HCT116 (cell line): ENCODE data around the gene ACCS. TPM values are rescaled to one million over a fixed set of nuclear protein-coding genes. Genes with fewer than 3 reads are reported as not detected.

Experiments
- ATAC-seq: fragments of 200-7000 bp; cut with Tn5 transposase; 2 replicates; pipeline ENCODE4 v1.9.1; 2020; ENCODE audit warnings: mild to moderate bottlenecking, moderate library complexity
- BruUV-seq: library from RNA; stranded (reverse); fragments of 400-500 nt; replicated peaks from 2 replicates; lab custom pipeline; 2021; lab: Mats Ljungman, UMichigan
- CTCF ChIA-PET: fragments of 300-600 bp; sonication (Branson Sonifier 250); formaldehyde crosslinking; loops from one replicate; lab custom pipeline; 2021; ENCODE audit warnings: antibody characterized with exemption; lab: Charles Lee
- POLR2A ChIA-PET: fragments of 300-600, 350-600 bp; sonication (Branson Sonifier 250); formaldehyde crosslinking; loops from one replicate; lab custom pipeline; 2021; ENCODE audit warnings: antibody characterized with exemption; lab: Charles Lee
- RAD21 ChIA-PET, 2 experiments: fragments of 300-600 bp; sonication (Branson Sonifier 250); formaldehyde crosslinking; loops; one replicate each; lab custom pipeline; 2023; ENCODE audit warnings: low total read pairs in 2 of 2; ENCODE audit not compliant: uncharacterized antibody in 2 of 2, unreplicated experiment in 2 of 2, low non-redundant PET in 1 of 2; lab: Charles Lee
- DNase-seq: peaks from one replicate; pipeline ENCODE4 v3.0.0-alpha.2; 2010; ENCODE audit warnings: low read depth, low spot score
- H2AFZ ChIP-seq: fragments of 200-600 bp; shearing (Covaris generic), sonication (generic); 2 replicates; pipeline ENCODE4 v1.6.1; 2017; ENCODE audit warnings: low read depth, mixed run types, mixed read lengths, antibody characterized with exemption, low read length; ENCODE audit not compliant: poor library complexity, severe bottlenecking
- H3K27ac ChIP-seq: 2 replicates; pipeline ENCODE4 v1.5.1; 2012; ENCODE audit warnings: low read depth, low read length
- H3K27me3 ChIP-seq: fragments of 200-600 bp; sonication (generic); 2 replicates; pipeline ENCODE4 v1.6.1; 2016; ENCODE audit warnings: mixed run types, low read length, mixed read lengths; ENCODE audit not compliant: insufficient read depth
- H3K36me3 ChIP-seq, 2 experiments: fragments of 200-500 bp in 1 of 2; fragments of 200-600 bp in 1 of 2; sonication (Bioruptor generic) in 1 of 2; sonication (generic) in 1 of 2; 2 replicates each; pipeline versions ENCODE4 v1.5.1 to v1.6.1; 2014 to 2016; ENCODE audit warnings: low read length in 2 of 2, inconsistent platforms in 1 of 2, mixed read lengths in 1 of 2, mixed run types in 1 of 2; ENCODE audit not compliant: insufficient read depth in 2 of 2, control insufficient read depth in 1 of 2
- H3K4me1 ChIP-seq, 2 experiments: fragments of 200-600 bp in 1 of 2; sonication (generic) in 1 of 2; 2 replicates each; pipeline versions ENCODE4 v1.5.1 to v1.6.1; 2012 to 2017; ENCODE audit warnings: low read length in 2 of 2, inconsistent platforms in 1 of 2, mild to moderate bottlenecking in 1 of 2, mixed read lengths in 1 of 2, mixed run types in 1 of 2, moderate library complexity in 1 of 2; ENCODE audit not compliant: insufficient read depth in 2 of 2, control insufficient read depth in 1 of 2
- H3K4me2 ChIP-seq: fragments of 200-600 bp; sonication (generic); 2 replicates; pipeline ENCODE4 v1.6.1; 2017; ENCODE audit warnings: mixed run types, low read length, mixed read lengths
- H3K4me3 ChIP-seq, 2 experiments: fragments of 200-600 bp in 1 of 2; sonication (generic) in 1 of 2; replicated peaks in 1 of 2; 2 replicates each; pipeline ENCODE4 v1.5.1; 2011 to 2016; ENCODE audit warnings: low read length in 2 of 2, control low read depth in 1 of 2, low read depth in 1 of 2, mild to moderate bottlenecking in 1 of 2, mixed read lengths in 1 of 2, mixed run types in 1 of 2
- H3K79me2 ChIP-seq: fragments of 200-600 bp; sonication (generic); 2 replicates; pipeline ENCODE4 v1.6.1; 2017; ENCODE audit warnings: mild to moderate bottlenecking, mixed run types, low read length, moderate library complexity, mixed read lengths; ENCODE audit not compliant: insufficient read depth
- H3K9ac ChIP-seq: fragments of 200-600 bp; sonication (generic); 2 replicates; pipeline ENCODE4 v1.6.1; 2016; ENCODE audit warnings: low read length, mixed read lengths
- H3K9me2 ChIP-seq: fragments of 200-600 bp; sonication (generic), shearing (Covaris generic); 2 replicates; pipeline ENCODE4 v1.6.1; 2017; ENCODE audit warnings: mixed run types, mild to moderate bottlenecking, moderate library complexity; ENCODE audit not compliant: insufficient read depth
- H3K9me3 ChIP-seq, 2 experiments: fragments of 200-500 bp in 1 of 2; fragments of 200-600 bp in 1 of 2; sonication (Bioruptor generic) in 1 of 2; sonication (generic) in 1 of 2; 2 replicates each; pipeline ENCODE4 v1.6.1; 2014 to 2017; ENCODE audit warnings: low read length in 2 of 2, mixed read lengths in 2 of 2, inconsistent platforms in 1 of 2, low read depth in 1 of 2, mild to moderate bottlenecking in 1 of 2, mixed run types in 1 of 2, moderate library complexity in 1 of 2; ENCODE audit not compliant: control insufficient read depth in 1 of 2, insufficient read depth in 1 of 2
- H4K20me1 ChIP-seq: fragments of 200-600 bp; sonication (generic), shearing (Covaris generic); 2 replicates; pipeline ENCODE4 v1.6.1; 2017; ENCODE audit warnings: mixed run types, mild to moderate bottlenecking, moderate library complexity; ENCODE audit not compliant: insufficient read depth
- CBX3 ChIP-seq: IDR thresholded peaks from 2 replicates; pipeline ENCODE4 v1.6.1; 2012; ENCODE audit warnings: low read depth
- EZH2phosphoT487 ChIP-seq: fragments of 200-600 bp; IDR thresholded peaks from 2 replicates; pipeline ENCODE4 v1.6.1; 2018; ENCODE audit warnings: antibody characterized with exemption, borderline replicate concordance
- JUND ChIP-seq: IDR thresholded peaks from 2 replicates; pipeline ENCODE4 v1.6.1; 2012
- POLR2A ChIP-seq: IDR thresholded peaks from 2 replicates; pipeline ENCODE4 v1.7.0; 2011; ENCODE audit warnings: borderline replicate concordance; ENCODE audit not compliant: insufficient read depth, insufficient read length; ENCODE audit errors: extremely low read depth
- RAD21 ChIP-seq: IDR thresholded peaks from 2 replicates; pipeline ENCODE4 v1.6.1; 2012; ENCODE audit warnings: low read depth, mild to moderate bottlenecking
- SP1 ChIP-seq: IDR thresholded peaks from 2 replicates; pipeline ENCODE4 v1.6.1; 2012; ENCODE audit warnings: low read depth
- TCF7L2 ChIP-seq: IDR thresholded peaks from 2 replicates; pipeline ENCODE4 v1.7.0; 2011; ENCODE audit warnings: borderline replicate concordance, inconsistent platforms; ENCODE audit not compliant: insufficient read depth, insufficient read length; ENCODE audit errors: extremely low read depth
- ZBTB33 ChIP-seq: IDR thresholded peaks from 2 replicates; pipeline ENCODE4 v1.6.1; 2011; ENCODE audit warnings: mild to moderate bottlenecking, low read length, moderate library complexity; ENCODE audit not compliant: insufficient replicate concordance; ENCODE audit errors: extremely low read depth
- ZFX ChIP-seq: fragments of 450-650 bp; IDR thresholded peaks from 2 replicates; pipeline ENCODE4 v1.6.1; 2017
- ZNF274 ChIP-seq: fragments of 200-500 bp; sonication (Bioruptor generic); IDR thresholded peaks from 2 replicates; pipeline ENCODE4 v1.6.1; 2014; ENCODE audit warnings: mild to moderate bottlenecking, low read depth, low read length, inconsistent platforms
- intact Hi-C: fragments of 100-400 bp; cut with micrococcal nuclease; formaldehyde crosslinking; loops from 2 replicates; pipeline ENCODE4 v1.10.0; 2022
- total RNA-seq: library from RNA; stranded (reverse); gene quantifications from one replicate; pipeline ENCODE4 v1.2.1, GENCODE V29; 2021; ENCODE audit not compliant: unreplicated experiment

Gene ACCS
- total RNA-seq, 1 experiment from 2014 or later: 13.2 TPM

GRCh38 chr11:44097821-44098220, 31.8 kb downstream of the ACCS start:
- peaks cover 33% of the 10 kb centered on the region for H3K79me2 ChIP-seq
- POLR2A ChIA-PET: no interaction called here

More at GRCh38 chr11:44097821-44098220, 31.8 kb downstream of the ACCS start:
- Histone ChIP-seq H3K4me2 (no peak overlapping the region), H4K20me1 (0 out of 2 replicates have a peak, but pooled peaks cover 5% of the 10 kb centered on the region), H3K4me1 (peaks cover 3 to 19% of the 10 kb centered on the region in 2 experiments; a peak in 2 of 4 replicates), H3K9ac (no peak overlapping the region), H3K36me3 (no peaks in the 10 kb centered on the region), H3K27ac (no peak overlapping the region), H3K27me3 (no peaks in the 10 kb centered on the region), H2AFZ (no peak overlapping the region), H3K9me3 (no peaks in the 10 kb centered on the region), H3K4me3 (no peak overlapping the region), H3K9me2 (no peaks in the 10 kb centered on the region)
- intact Hi-C loops: no loop called here
- ChIA-PET RAD21 (no interaction called here), CTCF (no interaction called here)
- no TSS peak for BruUV-seq
- no peak for DNase-seq
- no peak for TF ChIP-seq ZNF274
- TF ChIP-seq CBX3: no peak
- TF ChIP-seq JUND: no peak
- TF ChIP-seq EZH2phosphoT487: no peak
- TF ChIP-seq POLR2A: no peak
- TF ChIP-seq RAD21: no peak
- TF ChIP-seq TCF7L2: no peak
- TF ChIP-seq ZFX: no peak
- TF ChIP-seq ZBTB33: no peak
- no peak for TF ChIP-seq SP1
- ATAC-seq: no peak
